Cardiac fibroblast (primary cell): ENCODE results near the gene BCAP31.

Experiments used
- DNase-seq, 2 donors: peaks; one replicate each; pipeline versions ENCODE4 v3.0.0 to v3.0.0-alpha.2; 2010; ENCODE audit warnings: low read depth in 2 of 2
- H3K4me3 ChIP-seq, 2 donors: replicated peaks in 1 of 2; 1 replicate in 1 of 2; 2 replicates in 1 of 2; pipeline ENCODE4 v1.5.1; 2011; ENCODE audit warnings: low read depth in 2 of 2, low read length in 2 of 2, mild to moderate bottlenecking in 2 of 2, moderate library complexity in 1 of 2
- TF ChIP-seq, protein P1 (sequence below): IDR thresholded peaks from one replicate; pipeline ENCODE4 v1.5.1; 2011; ENCODE audit warnings: low read depth, mild to moderate bottlenecking, low read length, inconsistent platforms

BCAP31 gene

DNA sequence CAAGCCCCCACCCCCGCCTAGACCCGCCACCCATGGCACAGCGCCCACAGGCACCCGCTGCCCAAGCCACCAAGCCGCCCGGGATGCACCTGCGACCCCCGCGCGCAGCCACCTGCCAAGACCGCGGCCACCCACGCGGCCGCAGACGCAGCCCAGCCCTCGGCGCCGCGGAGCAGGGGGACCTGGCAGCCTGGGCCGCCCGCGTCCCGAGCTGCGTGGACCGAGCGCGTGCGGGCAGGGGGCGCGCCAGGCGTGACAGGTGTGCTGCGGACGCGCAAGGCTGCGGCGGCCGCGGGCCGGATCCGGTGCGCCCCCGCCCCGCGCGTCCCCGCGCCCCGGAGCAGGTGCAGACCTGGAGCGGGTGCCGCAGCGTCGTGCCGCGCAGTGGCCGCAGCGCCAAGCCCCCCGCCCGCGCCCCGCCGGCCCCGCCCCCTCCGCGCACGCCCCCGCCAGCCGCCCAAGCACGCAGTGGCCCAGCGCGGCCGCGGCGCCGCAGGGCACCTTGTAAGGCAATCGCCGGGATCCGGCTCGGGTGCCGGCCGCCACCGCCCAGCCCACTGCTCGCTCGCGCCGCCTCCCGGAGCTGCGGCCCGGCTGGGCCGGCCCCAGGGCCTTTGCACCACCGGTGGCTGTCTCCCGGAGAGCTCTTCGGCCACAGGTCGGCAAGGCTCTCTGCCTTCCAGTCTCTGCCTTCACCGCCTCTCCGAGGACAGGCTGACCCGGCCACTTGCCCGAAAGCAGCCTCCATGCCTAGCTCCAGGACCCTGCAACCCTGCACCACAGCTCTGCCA lies 50.6 kb downstream of the BCAP31 start, which contains the start of gene PNCK:
PNCK (minus strand) TSS at position 386 of the 791 bp plus-strand sequence. CDS start 737 bp downstream, outside the sequence.
- H3K4me3 ChIP-seq, result no peak within 1 kb of the TSS
- DNase-seq, result no peak
- TF ChIP-seq, protein P1, sequence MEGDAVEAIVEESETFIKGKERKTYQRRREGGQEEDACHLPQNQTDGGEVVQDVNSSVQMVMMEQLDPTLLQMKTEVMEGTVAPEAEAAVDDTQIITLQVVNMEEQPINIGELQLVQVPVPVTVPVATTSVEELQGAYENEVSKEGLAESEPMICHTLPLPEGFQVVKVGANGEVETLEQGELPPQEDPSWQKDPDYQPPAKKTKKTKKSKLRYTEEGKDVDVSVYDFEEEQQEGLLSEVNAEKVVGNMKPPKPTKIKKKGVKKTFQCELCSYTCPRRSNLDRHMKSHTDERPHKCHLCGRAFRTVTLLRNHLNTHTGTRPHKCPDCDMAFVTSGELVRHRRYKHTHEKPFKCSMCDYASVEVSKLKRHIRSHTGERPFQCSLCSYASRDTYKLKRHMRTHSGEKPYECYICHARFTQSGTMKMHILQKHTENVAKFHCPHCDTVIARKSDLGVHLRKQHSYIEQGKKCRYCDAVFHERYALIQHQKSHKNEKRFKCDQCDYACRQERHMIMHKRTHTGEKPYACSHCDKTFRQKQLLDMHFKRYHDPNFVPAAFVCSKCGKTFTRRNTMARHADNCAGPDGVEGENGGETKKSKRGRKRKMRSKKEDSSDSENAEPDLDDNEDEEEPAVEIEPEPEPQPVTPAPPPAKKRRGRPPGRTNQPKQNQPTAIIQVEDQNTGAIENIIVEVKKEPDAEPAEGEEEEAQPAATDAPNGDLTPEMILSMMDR, result no peak

DNA sequence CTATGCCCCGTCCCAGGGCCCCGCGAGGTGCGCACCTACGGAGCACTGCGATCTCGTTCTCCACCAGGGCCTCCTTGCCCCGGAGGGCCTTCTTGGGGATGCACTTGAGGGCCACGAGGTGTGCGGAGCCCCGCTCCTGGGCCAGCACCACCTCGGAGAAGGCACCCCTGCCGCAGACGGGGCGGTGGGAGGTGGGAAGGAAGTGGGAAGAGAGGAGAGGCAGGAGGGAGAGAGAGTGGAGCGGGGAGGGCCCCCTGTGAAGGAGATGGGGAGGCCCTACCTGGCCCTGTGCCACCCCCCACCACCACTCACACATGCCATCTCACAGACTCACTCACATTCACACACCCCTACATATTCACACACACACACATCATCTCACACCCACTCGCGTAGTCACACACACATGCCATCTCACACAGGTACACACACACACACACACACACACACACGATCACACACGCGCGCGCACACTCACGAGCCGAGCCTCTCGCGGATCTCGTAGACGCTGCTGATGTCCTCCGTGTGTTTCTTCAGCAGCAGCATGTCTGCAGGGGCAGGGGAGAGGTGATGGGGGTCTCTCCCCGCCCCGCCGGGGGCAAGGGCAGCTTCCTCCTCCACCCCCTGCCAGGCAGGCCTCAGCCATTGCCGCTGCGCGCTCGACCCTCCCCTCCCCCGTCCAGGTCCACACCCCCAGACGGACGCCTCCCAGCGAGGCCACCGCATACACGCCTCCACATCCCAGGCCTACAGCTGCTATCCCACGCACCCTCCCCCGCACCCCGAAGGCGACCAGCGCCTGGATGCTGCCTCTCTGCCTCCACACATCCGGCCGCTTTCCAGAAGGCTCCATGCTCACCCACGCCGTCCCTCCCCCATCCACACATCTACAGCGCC lies 51.4 kb downstream of the BCAP31 start:
- TF ChIP-seq, protein P1, result no peak
- no peak overlapping the region for H3K4me3 ChIP-seq
- no peak for DNase-seq

- H3K4me3 ChIP-seq, result no peak overlapping the region
- TF ChIP-seq, protein P1, result no peak
- DNase-seq, result no peak
These were observed 52.3 kb downstream of the BCAP31 start for GRCh38 chrX:153671589-153672530.

GRCh38 chrX:153670748-153671588 lies 53.2 kb downstream of the BCAP31 start:
- TF ChIP-seq, protein P1, result no peak
- H3K4me3 ChIP-seq, result no peak overlapping the region
- DNase-seq, result no peak

GRCh38 chrX:153669901-153670731 lies 54.1 kb downstream of the BCAP31 start:
- TF ChIP-seq, protein P1, result no peak
- no peak for DNase-seq
- no peak overlapping the region for H3K4me3 ChIP-seq
